Measurements from ENCODE around the gene PSMG4. TPM values are rescaled to one million over a fixed set of nuclear protein-coding genes. Genes with fewer than 3 reads are reported as not detected.

Gene PSMG4
- total and polyA plus RNA-seq, 9 of the 15 experiments (the other 6 are each of a cell fraction or from before 2014, with no cell fraction given): 12.9 to 185 (median 52.0) TPM

- TF ChIP-seq ZBTB33 (CRISPR knock-in tag; IDR thresholded peaks at IDR 0.05) (peak; percentile 38; the same call in 1 of the 2 replicates), ZBTB17 (CRISPR knock-in tag; IDR thresholded peaks at IDR 0.05) (no peak), HIVEP1 (CRISPR knock-in tag; IDR thresholded peaks at IDR 0.05) (peak; percentile 56; the same call in 1 of the 2 replicates), ZBTB49 (CRISPR knock-in tag; IDR thresholded peaks at IDR 0.05; ENCODE audit: borderline replicate concordance) (no peak), CTCF (IDR thresholded peaks at IDR 0.05 in 2 of 3, conservative IDR thresholded peaks at IDR 0.05 in 1 of 3; ENCODE audit: insufficient read depth in 2 of 3, low read depth in 1 of 3, low read length in 3 of 3) (peak; percentile 57 to 84 (median 82)), NONO (IDR thresholded peaks at IDR 0.05; ENCODE audit: low read depth in 2 of 2, low read length in 1 of 2) (no peak), MTA3 (IDR thresholded peaks at IDR 0.05; ENCODE audit: borderline replicate concordance) (peak; percentile 59; the same call in 1 of the 2 replicates), E2F1 (CRISPR knock-in tag; IDR thresholded peaks at IDR 0.05) (no peak), ZNF121 (CRISPR knock-in tag; conservative IDR thresholded peaks at IDR 0.05) (no peak), PKNOX1 (IDR thresholded peaks at IDR 0.05) (no peak), PTTG1 (tag; IDR thresholded peaks at IDR 0.05; ENCODE audit: low read depth) (0 out of 2 replicates have a peak, but pooled peaks have one; percentile 45), MEIS2 (IDR thresholded peaks at IDR 0.05; ENCODE audit: partially characterized antibody) (peak; percentile 81), ZFP36 (IDR thresholded peaks at IDR 0.05; ENCODE audit: low read depth, low read length, partially characterized antibody) (peak; percentile 31), ATF7 (IDR thresholded peaks at IDR 0.05) (peak; percentile 94), RBFOX2 (IDR thresholded peaks at IDR 0.05; ENCODE audit: low read depth, low read length) (peak; percentile 41; the same call in 1 of the 2 replicates), KAT7 (CRISPR knock-in tag; IDR thresholded peaks at IDR 0.05; ENCODE audit: borderline replicate concordance) (no peak), EHMT2 (IDR thresholded peaks at IDR 0.05) (0 out of 2 replicates have a peak, but pooled peaks have one; percentile 50), MAFG (tag; conservative IDR thresholded peaks at IDR 0.05) (peak; percentile 69)
These were observed 49.4 kb upstream of the PSMG4 start (continued) for GRCh38 chr6:3209114-3210023.
